GM21390 (cell line): Measurements from ENCODE around the gene CDH23.

Experiments
- ATAC-seq: cut with Tn5 transposase; IDR thresholded peaks from one replicate; pipeline ENCODE4 v1.9.1; 2021; ENCODE audit not compliant: unreplicated experiment

CDH23 gene

DNA sequence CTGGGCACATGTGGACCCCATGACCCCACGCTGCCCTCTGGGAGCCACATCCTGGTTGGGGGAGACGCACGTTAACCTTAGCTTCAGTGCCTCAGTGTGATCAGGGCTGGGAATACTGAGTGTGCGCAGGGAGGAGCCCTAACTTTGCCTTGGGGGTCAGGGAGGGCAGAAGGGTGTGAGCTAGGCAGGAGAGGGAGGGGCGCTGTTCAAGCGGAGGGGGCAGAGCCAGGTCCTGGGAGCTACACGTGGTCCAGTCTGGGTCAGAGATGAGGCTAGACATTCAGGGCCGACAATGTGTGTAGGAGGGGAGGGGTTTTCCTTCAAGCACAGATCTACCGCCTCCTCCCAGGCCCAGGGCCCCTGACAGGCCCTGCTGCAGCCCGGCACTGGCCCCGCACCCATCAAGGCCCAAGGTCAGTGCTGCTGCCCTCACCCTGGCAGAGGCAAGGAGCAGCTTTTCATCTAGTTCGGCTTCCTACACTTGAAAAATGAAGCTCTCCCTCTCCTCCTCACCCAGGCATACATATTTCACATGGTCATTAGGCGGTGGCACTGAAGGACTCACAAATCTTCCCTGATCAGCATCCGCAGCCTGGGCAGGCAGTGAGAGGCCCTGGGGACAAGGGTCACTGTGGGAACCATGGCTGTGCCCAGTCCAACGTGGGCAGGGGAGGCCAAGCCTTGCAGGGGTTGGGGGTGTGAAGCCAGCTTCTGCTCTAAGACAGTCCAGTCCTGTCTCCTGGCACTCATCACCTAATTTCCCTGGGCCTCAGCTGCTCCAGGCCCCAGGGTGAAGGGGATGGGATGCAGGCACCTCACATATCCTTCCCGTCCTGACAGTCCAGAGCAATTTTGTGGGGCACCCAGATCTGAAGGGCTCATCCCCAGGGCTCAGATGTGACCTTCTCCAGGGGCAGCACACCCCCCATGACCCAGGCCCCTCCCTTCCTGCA is 275.6 kb downstream of the CDH23 start:
- no peak for ATAC-seq

DNA sequence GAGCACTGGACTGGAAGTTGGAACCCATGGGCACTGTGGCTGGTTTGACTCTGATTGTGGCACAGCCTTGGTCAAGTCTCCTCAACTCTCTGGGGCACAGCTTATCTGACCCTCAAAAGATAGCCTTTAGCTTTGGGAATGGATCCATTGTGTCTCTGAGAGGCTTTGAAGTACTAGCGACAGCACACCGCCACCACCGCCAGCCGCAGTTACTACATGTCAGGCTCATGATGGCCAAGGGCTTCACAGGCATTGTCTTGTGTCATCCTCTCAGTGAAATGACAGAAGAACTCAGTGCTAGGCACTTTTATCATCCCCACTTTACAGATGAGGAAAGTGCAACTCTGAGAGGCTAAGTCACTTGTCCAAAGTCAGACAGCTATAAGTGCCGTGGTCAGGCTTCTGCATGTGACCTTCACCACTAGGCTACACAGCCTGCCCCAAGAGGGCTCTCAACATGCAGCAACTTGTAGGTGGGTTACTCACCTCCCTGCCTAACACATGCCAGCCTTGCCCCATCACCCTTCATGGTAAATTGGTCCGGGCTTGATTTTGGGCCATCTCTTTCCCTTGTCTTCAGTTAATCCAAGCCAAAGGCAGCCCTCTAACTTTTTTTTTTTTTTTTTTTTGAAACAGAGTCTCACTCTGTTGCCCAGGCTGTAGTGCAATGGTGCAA is 278.7 kb downstream of the CDH23 start:
- ATAC-seq, result no peak

DNA sequence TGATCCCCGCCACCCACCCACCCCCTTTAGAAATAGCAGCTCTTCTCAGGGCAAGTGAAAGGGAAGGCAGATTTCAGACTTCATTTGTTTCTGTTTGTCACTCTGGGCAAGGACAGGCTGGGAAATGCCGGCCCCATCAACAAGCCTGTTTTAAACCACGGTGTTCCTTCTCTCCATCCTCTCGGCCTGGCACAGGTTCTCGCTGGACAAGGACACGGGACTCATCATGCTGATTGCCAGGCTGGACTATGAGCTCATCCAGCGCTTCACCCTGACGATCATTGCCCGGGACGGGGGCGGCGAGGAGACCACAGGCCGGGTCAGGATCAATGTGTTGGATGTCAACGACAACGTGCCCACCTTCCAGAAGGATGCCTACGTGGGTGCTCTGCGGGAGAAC is 280.5 kb downstream of the CDH23 start:
- no peak for ATAC-seq

DNA sequence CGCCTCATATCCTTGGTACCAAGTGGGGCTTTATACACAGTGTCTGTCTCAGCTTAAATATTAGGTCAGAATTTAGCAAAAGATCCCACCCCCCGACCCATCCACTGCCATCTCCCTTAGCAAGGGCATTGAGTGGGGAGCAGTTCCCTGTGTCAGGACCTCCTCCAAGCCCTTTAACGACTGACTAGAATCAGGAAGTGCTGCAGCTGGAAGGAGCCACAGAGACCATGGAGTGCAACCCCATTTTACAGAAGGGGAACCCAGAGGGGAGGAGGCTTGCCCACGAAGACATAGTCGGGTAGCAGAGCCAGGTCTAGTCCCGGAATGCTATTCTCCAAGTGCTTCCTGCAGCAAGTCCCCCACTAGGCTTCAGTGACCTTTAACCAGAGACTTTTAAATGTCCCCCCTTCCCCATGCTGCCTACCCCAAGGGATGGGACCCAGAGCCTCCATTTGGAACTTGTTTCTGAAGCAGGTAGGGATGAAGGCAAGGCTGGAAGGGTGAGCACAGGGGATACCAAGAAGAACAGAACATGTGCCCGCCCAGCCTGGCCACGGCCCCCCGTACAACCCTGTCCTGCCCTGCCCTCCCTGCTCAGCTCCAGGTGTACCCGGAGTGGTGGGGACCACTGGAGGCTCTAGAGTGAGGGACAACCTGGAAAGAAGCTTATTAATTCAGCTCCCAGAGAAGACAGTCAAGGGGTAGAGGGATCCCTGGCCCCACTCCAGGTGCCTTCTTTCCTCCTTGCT is 281.5 kb downstream of the CDH23 start:
- ATAC-seq, result no peak

DNA sequence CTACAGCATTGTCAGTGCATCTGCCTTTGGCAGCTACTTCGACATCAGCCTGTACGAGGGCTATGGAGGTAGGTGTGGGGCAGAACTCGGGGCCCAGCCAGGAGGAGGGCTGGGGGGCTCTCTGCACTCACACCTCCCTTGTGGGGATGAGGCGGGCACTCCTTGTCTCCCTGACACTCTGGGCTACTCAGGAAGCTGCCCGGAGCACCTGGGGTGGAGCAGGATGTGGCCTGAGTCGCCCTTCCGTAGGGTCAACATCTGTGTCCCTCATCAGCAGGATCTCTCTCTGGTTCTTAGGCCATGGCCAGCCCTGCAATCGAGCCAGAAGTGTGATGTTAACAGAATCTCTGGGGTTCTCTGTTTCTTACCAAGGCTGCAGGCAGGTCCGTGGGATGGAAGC is 282.7 kb downstream of the CDH23 start:
- no peak for ATAC-seq

DNA sequence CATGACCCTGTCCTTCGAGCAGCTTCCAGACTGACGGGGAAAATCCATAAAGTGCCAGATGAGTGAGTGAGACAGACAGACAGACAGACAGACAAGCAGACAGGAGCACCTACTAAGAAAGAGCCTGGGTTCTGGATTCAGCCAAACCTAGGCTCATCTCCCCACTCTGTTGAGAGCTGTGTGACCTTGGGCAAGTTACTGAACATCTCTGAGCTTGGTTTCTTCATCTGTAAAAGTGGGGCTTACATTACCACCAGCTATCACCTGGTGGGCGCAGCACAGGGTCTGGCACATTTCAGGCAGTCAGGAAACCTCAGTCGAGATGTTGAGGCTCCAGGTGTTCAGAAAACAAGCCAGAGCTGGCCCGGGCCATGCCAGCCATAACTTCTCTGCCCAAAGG is 285.3 kb downstream of the CDH23 start:
- no peak for ATAC-seq

DNA sequence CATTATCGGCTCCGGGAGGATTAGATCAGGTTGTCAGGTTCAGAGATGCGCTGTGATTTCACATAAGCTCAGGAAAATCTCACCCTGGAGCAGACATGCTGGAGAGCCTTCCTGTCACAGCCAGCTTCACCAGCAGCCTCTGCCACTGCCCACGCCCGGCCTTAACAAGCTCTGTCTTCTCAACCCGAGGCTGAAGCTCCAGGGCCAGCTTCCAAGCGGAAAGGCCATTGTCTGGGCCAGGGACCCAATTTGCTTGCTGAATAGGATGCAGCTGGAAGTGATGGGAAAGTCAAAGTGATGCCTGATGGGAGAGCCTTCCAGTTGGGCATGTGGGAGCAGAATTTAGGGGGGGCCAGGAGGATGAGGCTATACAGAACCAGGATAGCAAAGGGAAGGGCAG is 286.6 kb downstream of the CDH23 start:
- ATAC-seq, result no peak

DNA sequence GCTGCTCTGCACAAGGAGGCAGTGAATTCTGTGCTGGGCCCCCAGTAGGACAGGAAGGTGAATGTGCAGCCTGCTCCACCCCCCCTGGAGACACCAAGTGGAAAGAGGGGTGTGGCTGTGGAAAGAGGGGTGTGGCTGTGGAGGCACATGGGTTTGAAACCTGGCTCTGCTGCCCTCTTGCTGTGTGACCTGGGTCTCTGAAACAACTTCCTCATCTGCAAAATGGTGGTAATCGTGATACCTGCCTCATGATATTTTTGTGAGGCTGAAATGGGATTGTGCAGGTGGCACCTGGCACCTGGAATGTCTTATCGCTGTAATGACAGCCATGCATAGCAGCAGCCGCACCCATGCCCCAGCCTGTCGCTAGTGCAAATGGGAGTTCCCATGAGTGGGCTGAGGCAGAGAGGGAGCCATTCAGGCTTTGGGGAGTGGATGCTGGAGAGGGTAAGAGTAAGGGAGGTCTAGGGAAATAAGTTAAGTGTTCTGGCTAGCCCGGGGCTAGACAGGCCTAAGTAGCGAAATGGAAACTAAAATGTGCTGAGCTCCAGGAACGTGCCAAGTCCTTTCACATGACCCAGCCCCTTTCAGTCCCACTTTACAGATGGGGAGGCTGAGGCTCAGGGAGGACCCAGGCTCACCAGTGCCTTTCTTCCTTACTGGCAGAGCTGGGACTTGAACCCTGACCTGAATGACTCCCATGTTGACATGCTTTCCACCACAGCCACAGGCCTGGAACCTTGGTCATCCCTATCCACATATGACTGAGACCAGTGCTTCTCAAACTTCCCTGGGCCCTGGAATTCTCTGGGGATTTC is 287.8 kb downstream of the CDH23 start:
- no peak for ATAC-seq

DNA sequence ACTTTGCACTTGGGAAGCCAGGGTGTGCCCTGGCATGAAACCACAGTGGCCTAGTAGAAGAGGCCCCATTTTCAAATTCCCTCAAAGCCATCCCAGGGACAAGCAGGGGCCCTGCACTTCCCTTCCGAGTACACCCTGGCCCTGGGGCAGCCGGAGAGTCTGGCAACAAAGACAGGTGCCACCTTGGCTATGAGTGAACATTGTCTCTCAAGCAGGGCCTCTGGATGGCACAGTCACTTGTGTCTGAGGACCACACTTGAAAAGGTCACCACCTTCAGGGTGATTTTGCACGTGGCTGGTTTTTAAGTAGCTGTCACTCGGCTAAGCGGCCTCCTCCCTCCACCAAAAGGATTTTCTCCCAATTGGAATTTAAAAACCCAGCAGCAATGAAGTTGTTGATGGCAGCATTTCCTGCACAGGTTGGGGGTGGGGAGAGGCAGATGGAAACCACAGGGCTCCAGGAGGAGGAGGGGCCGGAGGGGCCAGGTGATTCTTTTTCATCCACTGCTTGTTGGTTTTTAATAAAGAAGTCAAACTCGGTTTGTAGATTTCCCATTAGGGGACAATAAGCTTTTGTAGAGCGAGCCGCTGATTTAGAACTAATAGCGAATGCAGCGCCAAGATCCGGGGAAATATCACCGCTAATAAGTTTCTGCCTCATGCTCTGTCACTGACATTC is 289.0 kb downstream of the CDH23 start:
- no peak for ATAC-seq

DNA sequence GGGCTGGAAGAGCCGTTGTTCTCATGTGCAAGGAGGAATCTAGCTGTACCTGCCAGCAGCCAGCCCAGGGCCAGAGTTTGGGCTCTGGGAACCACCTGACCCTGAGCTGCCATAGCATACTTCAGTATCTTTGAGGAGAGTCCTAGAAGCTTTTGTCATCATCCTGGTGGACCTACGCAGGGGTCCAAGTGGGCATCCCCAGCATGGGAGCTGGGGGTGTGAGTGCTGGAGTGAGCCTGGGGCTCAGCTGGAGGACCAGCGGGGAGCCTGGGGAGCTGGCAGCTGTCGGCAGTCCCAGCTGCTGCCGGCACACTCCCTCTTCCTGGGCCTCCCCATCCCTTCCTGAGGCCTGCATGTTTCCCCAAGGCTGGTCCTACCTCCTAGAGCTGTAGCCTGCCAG is 290.4 kb downstream of the CDH23 start:
- ATAC-seq, result no peak

DNA sequence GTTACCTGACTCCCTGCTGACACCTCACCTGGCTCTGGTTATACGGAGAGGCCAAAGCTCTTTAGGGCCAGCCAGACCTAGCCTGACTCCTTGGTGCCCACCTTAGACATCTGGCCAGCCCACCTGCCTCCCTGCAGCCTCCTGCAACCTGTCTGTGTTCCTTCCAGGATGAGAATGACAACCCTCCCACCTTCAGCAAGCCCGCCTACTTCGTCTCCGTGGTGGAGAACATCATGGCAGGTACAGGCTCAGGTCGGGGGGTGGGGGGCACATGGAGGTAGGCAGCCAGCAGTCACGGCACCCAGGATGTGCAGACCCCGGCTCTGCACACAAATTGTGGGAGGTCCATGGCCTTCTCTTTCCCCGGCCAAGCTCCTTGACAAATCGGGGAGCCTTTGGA is 290.8 kb downstream of the CDH23 start:
- ATAC-seq, result no peak

DNA sequence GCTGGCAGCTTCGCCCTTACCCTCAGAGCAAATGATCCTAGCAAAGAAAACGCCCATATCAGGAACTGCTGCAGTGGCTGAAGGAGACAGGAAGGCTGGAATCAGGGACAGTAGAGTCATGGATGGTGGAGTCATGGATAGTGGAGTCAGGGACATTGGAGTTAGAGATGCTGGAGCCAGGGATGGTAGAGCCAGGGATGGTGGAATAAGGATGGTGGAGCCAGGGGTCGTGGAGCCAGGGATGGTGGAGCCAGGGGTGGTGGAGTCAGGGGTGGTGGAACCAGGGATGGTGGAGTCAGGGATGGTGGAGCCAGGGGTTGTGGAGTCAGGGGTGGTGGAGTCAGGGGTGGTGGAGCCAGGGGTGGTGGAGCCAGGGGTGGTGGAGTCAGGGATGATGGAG is 291.5 kb downstream of the CDH23 start:
- ATAC-seq, result no peak

DNA sequence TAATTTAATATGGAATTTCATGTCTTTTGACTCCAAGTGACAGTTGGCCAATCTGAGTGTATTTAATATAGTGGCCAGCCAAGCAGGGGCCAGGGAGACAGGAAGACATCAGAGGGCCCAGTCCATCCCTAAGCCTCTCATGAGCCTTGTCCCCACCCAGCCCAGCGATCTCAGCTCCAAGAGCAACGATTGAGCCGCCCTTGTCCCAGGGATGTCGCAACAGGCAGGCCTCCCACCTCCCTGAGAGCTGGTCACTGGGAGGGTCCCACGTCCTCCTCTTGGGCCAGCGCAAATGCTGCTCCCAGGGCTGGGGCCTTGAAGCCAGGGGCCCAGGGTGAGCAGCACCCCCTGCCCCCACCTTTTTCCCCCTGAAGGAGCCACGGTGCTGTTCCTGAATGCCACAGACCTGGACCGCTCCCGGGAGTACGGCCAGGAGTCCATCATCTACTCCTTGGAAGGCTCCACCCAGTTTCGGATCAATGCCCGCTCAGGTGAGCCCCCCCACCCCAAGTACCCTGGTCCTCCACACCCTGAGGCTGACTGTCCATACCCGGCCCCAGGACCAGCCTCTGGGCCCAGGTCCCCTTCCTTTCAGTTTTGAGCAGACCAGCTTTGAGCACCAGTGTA is 293.5 kb downstream of the CDH23 start:
- ATAC-seq, result no peak

DNA sequence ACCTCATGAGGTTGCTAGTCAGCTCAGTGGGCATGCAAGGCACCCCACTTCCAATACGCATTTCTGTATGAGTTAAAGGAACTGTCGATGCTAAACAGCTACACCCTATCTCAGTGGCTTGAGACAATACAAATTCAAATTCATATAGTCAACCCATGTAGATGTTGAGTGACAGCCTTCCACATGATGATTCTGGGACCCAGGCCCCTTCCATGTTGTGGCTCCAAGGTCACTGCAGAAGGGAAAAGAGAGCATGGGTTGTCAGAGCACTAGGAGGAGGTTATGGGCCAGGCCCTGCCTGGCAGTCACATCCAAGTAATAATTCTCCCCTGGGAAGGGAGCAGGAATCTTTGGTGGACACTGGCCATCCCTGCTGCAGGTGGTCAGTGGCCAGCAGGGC is 294.7 kb downstream of the CDH23 start:
- ATAC-seq, result no peak

DNA sequence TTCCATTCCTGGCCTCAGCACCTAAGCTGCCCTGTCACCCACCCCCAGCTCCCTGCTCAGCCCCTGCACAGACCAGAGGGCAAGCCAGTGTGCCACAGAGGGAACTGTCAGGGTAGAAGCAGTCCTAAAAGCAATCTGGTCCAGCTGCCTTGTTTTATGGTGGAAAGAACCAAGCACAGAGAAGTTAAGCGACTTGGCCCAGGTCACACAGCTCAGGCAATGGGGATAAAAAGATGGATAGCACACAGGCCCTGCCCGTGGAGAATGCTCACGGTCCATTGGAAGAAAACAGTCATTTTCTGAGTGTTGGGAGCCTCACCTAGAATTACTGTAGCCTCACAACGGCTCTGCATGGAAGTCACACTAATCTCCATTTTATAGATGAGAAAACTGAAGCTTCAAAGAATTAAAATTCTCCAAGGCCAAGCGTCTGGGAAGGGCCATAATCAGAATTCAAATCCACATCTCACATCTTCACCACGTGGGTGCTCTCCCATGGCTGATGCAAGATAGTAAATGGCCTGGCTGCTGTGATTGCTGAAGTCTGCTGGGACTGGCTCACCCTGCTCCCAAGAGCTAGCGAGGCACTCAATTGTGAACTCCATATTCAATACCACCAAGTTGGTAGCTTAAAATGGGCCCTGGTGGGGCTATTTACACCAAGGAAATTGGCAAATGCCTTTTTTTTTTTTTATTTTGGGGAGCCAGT is 296.0 kb downstream of the CDH23 start:
- no peak for ATAC-seq

DNA sequence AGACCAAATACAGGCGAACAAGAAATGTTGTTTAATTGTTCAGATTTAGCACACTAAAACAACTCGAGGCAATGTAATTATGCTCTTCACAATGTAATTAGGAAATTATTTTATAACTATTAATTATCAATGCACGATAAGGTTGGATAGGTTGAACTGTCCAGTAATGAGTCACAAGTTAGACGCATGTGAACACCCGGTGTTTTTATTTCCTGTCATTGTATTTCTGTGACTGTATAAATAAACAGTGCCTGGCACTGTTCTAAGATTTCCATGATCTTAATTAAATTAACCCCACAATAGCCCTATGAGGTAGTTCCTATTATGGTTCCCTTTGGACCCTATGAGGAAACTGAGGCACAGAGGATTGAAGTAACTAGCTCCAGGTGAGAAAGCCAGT is 296.7 kb downstream of the CDH23 start:
- ATAC-seq, result no peak

DNA sequence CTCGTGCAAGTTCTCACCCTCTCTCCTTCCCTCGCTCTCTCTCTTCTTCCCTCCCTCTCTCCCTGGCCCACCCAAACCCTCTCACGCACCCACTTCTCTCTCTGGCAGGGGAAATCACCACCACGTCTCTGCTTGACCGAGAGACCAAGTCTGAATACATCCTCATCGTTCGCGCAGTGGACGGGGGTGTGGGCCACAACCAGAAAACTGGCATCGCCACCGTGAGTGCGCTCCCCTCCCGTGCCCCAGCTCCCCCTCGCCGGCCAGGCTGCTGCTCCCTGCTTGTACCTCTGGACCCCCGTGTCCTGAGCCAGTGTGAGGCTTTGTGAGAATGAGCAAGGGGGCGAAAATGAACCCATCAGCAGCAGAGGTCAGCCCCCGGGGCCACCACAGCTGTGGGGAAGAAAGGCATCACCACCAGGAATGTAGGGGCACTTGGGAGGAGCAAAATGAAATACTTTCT is 297.4 kb downstream of the CDH23 start:
- ATAC-seq, result peak; percentile 10

DNA sequence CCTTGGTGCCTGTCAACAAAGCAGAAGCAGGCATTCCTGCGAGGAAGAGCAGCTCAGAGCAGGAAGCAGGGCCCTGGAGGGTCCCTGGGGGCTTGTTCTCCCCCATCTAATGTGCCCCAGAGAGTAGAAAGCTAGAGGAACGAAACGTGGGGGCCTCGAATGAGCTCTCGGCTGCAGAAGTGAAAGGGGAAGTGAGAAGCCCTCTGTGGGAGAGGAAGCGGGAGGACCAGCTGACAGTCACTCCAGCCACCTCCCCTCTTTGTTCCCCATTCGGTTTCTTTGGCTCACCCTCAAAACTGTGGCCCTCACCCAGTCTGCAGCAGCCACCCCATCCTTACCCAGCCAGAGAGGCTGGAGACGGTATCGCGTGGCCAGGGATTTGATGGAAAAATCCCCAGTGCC is 297.8 kb downstream of the CDH23 start:
- peak; percentile 87 for ATAC-seq
